Fibroblast of mammary gland (primary cell): ENCODE measurements around the gene DOCK4.

Experiments
- DNase-seq: peaks from one replicate; pipeline ENCODE4 v3.0.0-alpha.2; 2010; ENCODE audit warnings: low read depth
- H3K4me3 ChIP-seq: 2 replicates; pipeline ENCODE4 v1.5.1; 2011; ENCODE audit warnings: low read depth, mild to moderate bottlenecking, low read length, moderate library complexity; ENCODE audit not compliant: control insufficient read depth
- CTCF ChIP-seq: conservative IDR thresholded peaks from 2 replicates; pipeline ENCODE4 v1.5.1; 2011; ENCODE audit warnings: low read depth, low read length, inconsistent platforms; ENCODE audit not compliant: control insufficient read depth, insufficient read depth

The DOCK4 gene

GRCh38 chr7:112124061-112124766 is 82.0 kb downstream of the DOCK4 start:
- no peak overlapping the region for H3K4me3 ChIP-seq
- DNase-seq, result no peak
- no peak for TF ChIP-seq CTCF

- DNase-seq, result no peak
- H3K4me3 ChIP-seq, result no peak overlapping the region
- TF ChIP-seq CTCF, result no peak
Observed at GRCh38 chr7:112122798-112123197, 83.4 kb downstream of the DOCK4 start.

GRCh38 chr7:112122144-112122543 is 84.1 kb downstream of the DOCK4 start:
- DNase-seq, result no peak
- no peak overlapping the region for H3K4me3 ChIP-seq
- no peak for TF ChIP-seq CTCF

- H3K4me3 ChIP-seq, result no peak overlapping the region
- DNase-seq, result no peak
- no peak for TF ChIP-seq CTCF
Observed at GRCh38 chr7:112121318-112121717, 84.9 kb downstream of the DOCK4 start.

GRCh38 chr7:112120696-112121217 is 85.4 kb downstream of the DOCK4 start:
- no peak for DNase-seq
- no peak overlapping the region for H3K4me3 ChIP-seq
- TF ChIP-seq CTCF, result no peak

GRCh38 chr7:112118581-112119566 is 87.3 kb downstream of the DOCK4 start:
- H3K4me3 ChIP-seq, result no peak overlapping the region
- no peak for DNase-seq
- TF ChIP-seq CTCF, result no peak
